ENCODE results near the gene CSDE1.

GRCh38 chr1:114745291-114745690 lies 12.5 kb downstream of the CSDE1 start:
- TF ChIP-seq POLR2AphosphoS5 (IDR thresholded peaks at IDR 0.05; ENCODE audit: borderline replicate concordance, low read depth, low read length), result no peak
- TF ChIP-seq EZH2 (IDR thresholded peaks at IDR 0.05), result no peak
- TF ChIP-seq FOXP2 (optimal IDR thresholded peaks at IDR 0.05; ENCODE audit: control extremely low read depth, extremely low read length, insufficient read depth), result no peak

All from SK-N-MC (cell line).